HG03432 (cell line): ENCODE data around the gene RGS8.
"Not testable (repeated sequence)": the region's sequence is repeated elsewhere in the genome, so short reads cannot be mapped to it uniquely, and the experiment has no call there.

ENCODE experiments used
- ATAC-seq: cut with Tn5 transposase; IDR thresholded peaks from one replicate; pipeline ENCODE4 v1.9.1; 2021; ENCODE audit warnings: mild to moderate bottlenecking, moderate library complexity; ENCODE audit not compliant: unreplicated experiment

Gene RGS8

GRCh38 chr1:182702826-182703524 is 18.6 kb upstream of the RGS8 start:
- ATAC-seq = no peak

- ATAC-seq = no peak
These were observed 15.9 kb upstream of the RGS8 start for GRCh38 chr1:182700351-182700709.

- ATAC-seq = no peak
These were observed 15.3 kb upstream of the RGS8 start for GRCh38 chr1:182699393-182700350.

GRCh38 chr1:182698971-182699370 is 14.6 kb upstream of the RGS8 start:
- no peak for ATAC-seq

- ATAC-seq = not testable (repeated sequence)
These were observed 8.8 kb upstream of the RGS8 start for GRCh38 chr1:182693139-182693538.

- no peak for ATAC-seq
These were observed 6.6 kb upstream of the RGS8 start for GRCh38 chr1:182690886-182691443.

GRCh38 chr1:182688436-182689205 is 4.2 kb upstream of the RGS8 start:
- ATAC-seq = no peak

- no peak for ATAC-seq
These were observed 3.0 kb upstream of the RGS8 start for GRCh38 chr1:182687361-182687760.

GRCh38 chr1:182686446-182686845 is 2.1 kb upstream of the RGS8 start:
- no peak for ATAC-seq

GRCh38 chr1:182685215-182685614 is 828 bp upstream of the RGS8 start:
- no peak for ATAC-seq

- ATAC-seq = no peak
These were observed 1.4 kb downstream of the RGS8 start for GRCh38 chr1:182682898-182683501.

- ATAC-seq = no peak
These were observed 2.0 kb downstream of the RGS8 start for GRCh38 chr1:182682406-182682805.

- no peak for ATAC-seq
These were observed 2.8 kb downstream of the RGS8 start for GRCh38 chr1:182681568-182681912.

- no peak for ATAC-seq
These were observed 3.4 kb downstream of the RGS8 start for GRCh38 chr1:182680901-182681567.

- ATAC-seq = no peak
These were observed 4.0 kb downstream of the RGS8 start for GRCh38 chr1:182680408-182680807.

- ATAC-seq = no peak
These were observed 4.7 kb downstream of the RGS8 start for GRCh38 chr1:182679684-182680083.

- ATAC-seq = peak; percentile 94
These were observed 6.8 kb downstream of the RGS8 start for GRCh38 chr1:182677397-182678098.

GRCh38 chr1:182676274-182676673 is 8.1 kb downstream of the RGS8 start:
- no peak for ATAC-seq
